Endothelial cell of umbilical vein (primary cell): ENCODE results near the gene CTNNA2.

Experiments
- JUN ChIP-seq: IDR thresholded peaks from 2 replicates; pipeline ENCODE4 v1.6.1; 2011; ENCODE audit warnings: borderline replicate concordance, low read depth; ENCODE audit not compliant: insufficient read length, insufficient read depth
- POLR2A ChIP-seq: IDR thresholded peaks from 2 replicates; pipeline ENCODE4 v1.6.1; 2012; ENCODE audit warnings: low read depth, mild to moderate bottlenecking, control low read depth, low read length
- POLR2AphosphoS5 ChIP-seq: IDR thresholded peaks from 2 replicates; pipeline ENCODE4 v1.6.1; 2012; ENCODE audit warnings: low read depth, mild to moderate bottlenecking, control low read depth, low read length, moderate library complexity; ENCODE audit not compliant: insufficient read depth

GRCh38 chr2:80141007-80141726, 628.3 kb downstream of the CTNNA2 start:
- TF ChIP-seq JUN (no peak), POLR2A (no peak), POLR2AphosphoS5 (no peak)
